Activated naive CD8-positive, alpha-beta T cell treated with anti-CD3 and anti-CD28 coated beads, Interleukin-2, amount 50 U/mL, for 24 hours (primary cell): ENCODE data around the gene GCNT1.
"Not testable (repeated sequence)": the region's sequence is repeated elsewhere in the genome, so short reads cannot be mapped to it uniquely, and the experiment has no call there.

ENCODE experiments used
- ATAC-seq: fragments of 150-1000 bp; cut with Tn5 transposase; one replicate; pipeline ENCODE4 v1.10.0; 2021
- DNase-seq: peaks from one replicate; pipeline ENCODE4 v3.0.0; 2021
- H3K27ac Mint-ChIP-seq: one replicate; pipeline ENCODE4 v1.8.0; 2021; ENCODE audit warnings: mild to moderate bottlenecking, mixed read lengths
- H3K27me3 Mint-ChIP-seq: one replicate; pipeline ENCODE4 v1.8.0; 2021; ENCODE audit warnings: mixed read lengths
- H3K36me3 Mint-ChIP-seq: one replicate; pipeline ENCODE4 v1.8.0; 2021; ENCODE audit warnings: low read depth, mixed read lengths
- H3K4me1 Mint-ChIP-seq: one replicate; pipeline ENCODE4 v1.8.0; 2021; ENCODE audit warnings: mixed read lengths
- H3K4me3 Mint-ChIP-seq: one replicate; pipeline ENCODE4 v1.8.0; 2021; ENCODE audit warnings: mild to moderate bottlenecking, moderate library complexity, mixed read lengths
- H3K9me3 Mint-ChIP-seq: one replicate; pipeline ENCODE4 v1.8.0; 2021; ENCODE audit warnings: mixed read lengths

The GCNT1 gene

GRCh38 chr9:76528642-76529190, 69.7 kb downstream of the GCNT1 start:
- Mint-ChIP-seq H3K9me3 (no peaks in the 10 kb centered on the region), H3K27me3 (no peaks in the 10 kb centered on the region), H3K36me3 (no peaks in the 10 kb centered on the region)

GRCh38 chr9:76529653-76530052, 70.7 kb downstream of the GCNT1 start:
- DNase-seq (no peak), ATAC-seq (no peak)
- H3K9me3 Mint-ChIP-seq: no peaks in the 10 kb centered on the region
- peaks cover 6% of the 10 kb centered on the region for H3K4me1 Mint-ChIP-seq
- H3K4me3 Mint-ChIP-seq: no peak overlapping the region
- H3K27me3 Mint-ChIP-seq: no peaks in the 10 kb centered on the region
- H3K36me3 Mint-ChIP-seq: no peaks in the 10 kb centered on the region
- H3K27ac Mint-ChIP-seq: no peak overlapping the region

More at GRCh38 chr9:76528642-76529190, 69.7 kb downstream of the GCNT1 start:
- Mint-ChIP-seq H3K27ac (no peak overlapping the region), H3K4me1 (peaks cover 6% of the 10 kb centered on the region), H3K4me3 (no peak overlapping the region)
- ATAC-seq (no peak), DNase-seq (no peak)

GRCh38 chr9:76530458-76531110, 71.6 kb downstream of the GCNT1 start:
- Mint-ChIP-seq H3K27ac (no peak overlapping the region), H3K4me3 (no peak overlapping the region)
- no peak for DNase-seq

GRCh38 chr9:76531231-76531780, 72.3 kb downstream of the GCNT1 start:
- Mint-ChIP-seq H3K4me3 (no peak overlapping the region), H3K36me3 (no peaks in the 10 kb centered on the region), H3K4me1 (peaks cover 6% of the 10 kb centered on the region), H3K9me3 (no peaks in the 10 kb centered on the region), H3K27me3 (no peaks in the 10 kb centered on the region), H3K27ac (no peak overlapping the region)
- no peak for DNase-seq
- no peak for ATAC-seq

More at GRCh38 chr9:76530458-76531110, 71.6 kb downstream of the GCNT1 start:
- peak; percentile 20 for ATAC-seq
- no peaks in the 10 kb centered on the region for H3K27me3 Mint-ChIP-seq
- H3K36me3 Mint-ChIP-seq: no peaks in the 10 kb centered on the region
- H3K9me3 Mint-ChIP-seq: no peaks in the 10 kb centered on the region
- peaks cover 6% of the 10 kb centered on the region for H3K4me1 Mint-ChIP-seq

- H3K9me3 Mint-ChIP-seq, H3K27ac Mint-ChIP-seq, ATAC-seq, H3K36me3 Mint-ChIP-seq, H3K4me3 Mint-ChIP-seq, H3K4me1 Mint-ChIP-seq, H3K27me3 Mint-ChIP-seq, DNase-seq: not testable (repeated sequence)
Observed at GRCh38 chr9:76532877-76533276, 73.9 kb downstream of the GCNT1 start.

GRCh38 chr9:76534026-76534425, 75.0 kb downstream of the GCNT1 start:
- H3K4me3 Mint-ChIP-seq: no peak overlapping the region
- DNase-seq: no peak
- no peaks in the 10 kb centered on the region for H3K36me3 Mint-ChIP-seq
- peaks cover 6% of the 10 kb centered on the region for H3K4me1 Mint-ChIP-seq
- H3K9me3 Mint-ChIP-seq: no peaks in the 10 kb centered on the region
- no peak overlapping the region for H3K27ac Mint-ChIP-seq
- no peaks in the 10 kb centered on the region for H3K27me3 Mint-ChIP-seq
- no peak for ATAC-seq

GRCh38 chr9:76537150-76537646, 78.2 kb downstream of the GCNT1 start:
- H3K27me3 Mint-ChIP-seq: no peaks in the 10 kb centered on the region
- ATAC-seq (no peak), DNase-seq (no peak)
- no peaks in the 10 kb centered on the region for H3K36me3 Mint-ChIP-seq
- H3K27ac Mint-ChIP-seq: no peak overlapping the region
- no peak overlapping the region for H3K4me3 Mint-ChIP-seq
- H3K4me1 Mint-ChIP-seq: peaks cover 6% of the 10 kb centered on the region
- H3K9me3 Mint-ChIP-seq: no peaks in the 10 kb centered on the region

GRCh38 chr9:76539180-76539579, 80.2 kb downstream of the GCNT1 start:
- Mint-ChIP-seq H3K9me3 (no peaks in the 10 kb centered on the region), H3K27ac (no peak overlapping the region), H3K27me3 (no peaks in the 10 kb centered on the region), H3K4me1 (no peaks in the 10 kb centered on the region), H3K36me3 (no peaks in the 10 kb centered on the region), H3K4me3 (no peak overlapping the region)
- DNase-seq: no peak
- ATAC-seq: no peak

GRCh38 chr9:76542360-76542759, 83.4 kb downstream of the GCNT1 start:
- no peak overlapping the region for H3K27ac Mint-ChIP-seq
- H3K4me3 Mint-ChIP-seq: no peak overlapping the region
- H3K4me1 Mint-ChIP-seq: no peaks in the 10 kb centered on the region
- no peaks in the 10 kb centered on the region for H3K9me3 Mint-ChIP-seq
- no peaks in the 10 kb centered on the region for H3K36me3 Mint-ChIP-seq
- DNase-seq (no peak), ATAC-seq (no peak)
- no peaks in the 10 kb centered on the region for H3K27me3 Mint-ChIP-seq

GRCh38 chr9:76545191-76545590, 86.2 kb downstream of the GCNT1 start:
- Mint-ChIP-seq H3K4me3 (no peak overlapping the region), H3K27me3 (no peaks in the 10 kb centered on the region), H3K27ac (no peak overlapping the region), H3K4me1 (no peaks in the 10 kb centered on the region), H3K36me3 (no peaks in the 10 kb centered on the region), H3K9me3 (no peaks in the 10 kb centered on the region)
- DNase-seq: no peak
- ATAC-seq: no peak

GRCh38 chr9:76552181-76552580, 93.2 kb downstream of the GCNT1 start:
- Mint-ChIP-seq H3K4me3 (no peak overlapping the region), H3K9me3 (no peaks in the 10 kb centered on the region), H3K27ac (no peak overlapping the region), H3K4me1 (no peaks in the 10 kb centered on the region), H3K36me3 (no peaks in the 10 kb centered on the region), H3K27me3 (no peaks in the 10 kb centered on the region)
- DNase-seq (no peak), ATAC-seq (no peak)

GRCh38 chr9:76552751-76553455, 93.9 kb downstream of the GCNT1 start:
- Mint-ChIP-seq H3K4me3 (no peak overlapping the region), H3K36me3 (no peaks in the 10 kb centered on the region), H3K4me1 (no peaks in the 10 kb centered on the region), H3K9me3 (no peaks in the 10 kb centered on the region), H3K27me3 (no peaks in the 10 kb centered on the region), H3K27ac (no peak overlapping the region)
- DNase-seq (no peak), ATAC-seq (no peak)

GRCh38 chr9:76553680-76554079, 94.7 kb downstream of the GCNT1 start:
- no peak overlapping the region for H3K4me3 Mint-ChIP-seq
- no peaks in the 10 kb centered on the region for H3K36me3 Mint-ChIP-seq
- H3K4me1 Mint-ChIP-seq: no peaks in the 10 kb centered on the region
- no peaks in the 10 kb centered on the region for H3K9me3 Mint-ChIP-seq
- no peak overlapping the region for H3K27ac Mint-ChIP-seq
- no peak for DNase-seq
- no peaks in the 10 kb centered on the region for H3K27me3 Mint-ChIP-seq
- ATAC-seq: no peak
